NCI-H2196 (cell line): ENCODE measurements around the gene ZNF460.

Experiments
- DNase-seq: peaks from one replicate; lab custom pipeline; 2025; ENCODE audit not compliant: unreplicated experiment; lab: John Stamatoyannopoulos, UW

Gene ZNF460

GRCh38 chr19:57279418-57280164, 694 bp upstream of the ZNF460 start:
- peak; percentile 95 for DNase-seq

DNA sequence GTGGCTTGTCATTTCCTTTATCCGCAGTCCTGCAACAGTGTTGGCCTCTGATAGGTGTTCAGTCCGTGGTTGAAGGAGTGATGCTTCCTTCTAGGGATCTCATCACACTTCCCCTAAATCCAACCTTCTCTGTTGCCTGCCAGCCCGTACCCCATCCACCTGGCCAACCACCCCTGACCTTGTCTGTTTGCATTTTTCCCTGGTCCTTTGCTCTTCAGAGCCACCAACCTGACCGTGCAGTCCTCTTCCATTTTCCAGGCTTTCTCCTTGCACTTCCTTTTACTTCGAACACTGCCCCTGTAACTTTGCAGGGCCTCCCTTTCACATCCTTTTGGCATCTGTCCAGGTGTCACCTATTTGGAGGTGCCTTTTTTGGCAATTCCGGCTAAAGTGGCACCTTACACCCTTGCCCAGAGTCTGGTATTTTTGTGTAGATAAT, 696 bp downstream of the ZNF460 start:
- DNase-seq = peak; percentile 42

DNA sequence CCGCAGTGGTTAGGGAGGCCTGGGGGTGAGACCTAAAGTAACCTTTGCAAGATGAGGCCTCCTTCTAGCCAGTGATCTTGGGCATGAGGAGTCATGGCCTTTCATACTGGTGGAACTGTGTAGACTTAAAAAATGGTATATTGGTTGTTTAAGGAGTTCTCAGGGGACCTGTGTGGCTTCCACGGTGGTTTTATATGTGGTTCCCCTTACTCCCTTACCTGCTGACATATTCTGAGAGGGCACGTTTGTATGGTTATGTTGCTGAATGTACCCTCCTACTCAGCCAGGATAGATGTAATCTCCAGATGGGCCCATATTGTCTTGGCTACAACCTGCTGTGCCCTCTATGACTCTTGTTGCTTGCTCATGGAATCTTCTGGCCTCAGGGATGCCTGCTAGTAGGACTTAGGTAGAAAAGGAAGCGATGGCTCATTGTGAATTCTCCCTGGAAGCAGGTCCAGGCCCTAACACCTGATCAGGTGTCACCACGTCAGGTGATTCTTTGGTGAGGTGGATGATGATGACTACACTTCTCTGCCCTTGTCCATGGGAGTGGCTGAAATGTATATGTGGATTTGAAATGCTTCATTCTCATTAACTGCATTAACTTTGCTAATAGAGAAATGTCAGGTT, 1.8 kb downstream of the ZNF460 start:
- DNase-seq = no peak

GRCh38 chr19:57288373-57288772, 8.1 kb downstream of the ZNF460 start:
- no peak for DNase-seq

DNA sequence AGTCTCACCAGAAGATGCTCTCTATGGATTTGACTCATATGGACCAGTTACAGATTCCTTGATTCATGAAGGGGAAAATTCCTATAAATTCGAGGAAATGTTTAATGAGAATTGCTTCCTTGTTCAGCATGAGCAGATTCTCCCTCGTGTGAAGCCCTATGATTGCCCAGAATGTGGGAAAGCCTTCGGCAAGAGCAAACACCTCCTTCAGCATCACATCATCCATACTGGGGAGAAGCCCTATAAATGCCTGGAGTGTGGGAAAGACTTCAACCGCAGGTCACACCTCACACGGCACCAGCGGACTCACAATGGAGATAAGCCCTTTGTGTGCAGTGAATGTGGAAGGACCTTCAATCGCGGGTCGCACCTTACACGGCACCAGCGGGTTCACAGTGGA, 10.7 kb downstream of the ZNF460 start:
- no peak for DNase-seq

DNA sequence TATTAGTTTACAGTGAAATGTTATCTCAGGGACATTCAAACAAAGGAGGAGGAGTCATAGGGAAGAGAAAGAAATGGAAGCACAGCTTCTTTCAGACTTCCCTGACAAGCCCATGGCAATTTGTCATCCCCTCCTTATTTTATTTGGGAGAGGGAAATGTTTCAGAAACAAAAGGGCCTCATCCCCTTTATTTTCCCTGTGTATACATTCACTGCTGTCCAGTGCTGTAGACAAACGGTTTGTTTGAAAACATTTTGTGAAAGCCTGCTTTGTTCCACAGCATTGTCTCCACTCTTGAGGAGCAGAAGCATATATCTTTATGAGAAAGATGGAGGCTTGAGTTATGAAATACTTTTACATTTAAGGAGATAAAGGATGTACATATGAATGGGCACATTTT, 12.3 kb downstream of the ZNF460 start:
- DNase-seq = no peak

DNA sequence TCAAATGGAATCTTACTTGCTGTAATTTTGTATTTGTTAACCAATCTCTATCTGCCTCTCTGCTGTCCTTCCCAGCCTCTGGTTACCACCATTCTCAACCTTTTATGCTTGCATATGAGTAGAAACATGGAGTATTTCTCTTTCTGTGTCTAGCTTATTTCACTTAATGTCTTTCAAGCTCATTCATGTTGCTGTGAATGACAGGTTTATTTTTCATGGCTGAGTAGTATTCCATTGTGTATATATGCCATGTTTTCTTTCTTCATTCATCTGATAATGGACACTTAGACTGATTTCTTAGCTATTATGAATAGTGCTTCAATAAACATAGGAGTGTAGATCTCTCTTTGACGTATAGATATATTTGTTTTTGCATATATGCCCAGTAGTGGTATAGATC, 13.4 kb downstream of the ZNF460 start:
- DNase-seq = no peak

- no peak for DNase-seq
Measured at GRCh38 chr19:57302020-57302465, 21.8 kb downstream of the ZNF460 start.

DNA sequence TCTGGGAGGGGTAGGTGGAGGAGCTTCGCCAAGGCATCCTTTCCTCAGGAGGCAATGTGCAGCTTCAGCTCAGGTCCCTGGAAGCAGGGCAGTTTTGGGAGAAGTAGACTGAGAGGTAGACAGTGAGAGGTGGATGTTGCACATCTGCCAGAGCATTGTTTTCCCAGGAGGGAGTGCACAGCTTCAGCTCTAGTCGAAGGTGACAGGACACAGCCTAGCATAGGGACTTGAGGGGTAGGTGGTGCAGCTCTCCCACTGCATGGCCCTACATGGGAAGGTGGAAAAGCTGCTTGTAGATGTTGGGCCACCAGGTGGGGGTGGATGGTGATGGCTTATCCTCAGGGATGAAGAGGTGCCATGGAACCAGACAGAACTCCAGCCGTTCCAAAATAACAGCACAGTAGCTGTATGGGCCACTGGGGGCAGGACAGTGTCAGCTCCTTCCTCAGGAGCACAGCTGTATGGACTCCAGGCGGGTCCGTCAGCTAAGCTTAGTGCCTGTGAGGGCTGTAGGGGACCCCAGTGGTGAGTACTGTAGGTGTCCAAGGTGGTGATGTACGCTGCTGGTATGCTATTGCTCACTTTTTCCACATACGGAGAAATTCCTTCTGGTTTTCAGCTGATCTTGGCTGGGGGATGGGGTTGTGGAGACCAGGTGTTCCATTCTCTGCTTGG, 22.6 kb downstream of the ZNF460 start:
- no peak for DNase-seq

- DNase-seq = no peak
Measured at GRCh38 chr19:57305056-57305455, 24.8 kb downstream of the ZNF460 start.

- DNase-seq = no peak
Measured at GRCh38 chr19:57308514-57308913, 28.2 kb downstream of the ZNF460 start.

GRCh38 chr19:57310792-57311191, 30.5 kb downstream of the ZNF460 start:
- DNase-seq = no peak

- no peak for DNase-seq
Measured at GRCh38 chr19:57314146-57314545, 33.9 kb downstream of the ZNF460 start.

GRCh38 chr19:57317503-57317902, 37.2 kb downstream of the ZNF460 start:
- no peak for DNase-seq

DNA sequence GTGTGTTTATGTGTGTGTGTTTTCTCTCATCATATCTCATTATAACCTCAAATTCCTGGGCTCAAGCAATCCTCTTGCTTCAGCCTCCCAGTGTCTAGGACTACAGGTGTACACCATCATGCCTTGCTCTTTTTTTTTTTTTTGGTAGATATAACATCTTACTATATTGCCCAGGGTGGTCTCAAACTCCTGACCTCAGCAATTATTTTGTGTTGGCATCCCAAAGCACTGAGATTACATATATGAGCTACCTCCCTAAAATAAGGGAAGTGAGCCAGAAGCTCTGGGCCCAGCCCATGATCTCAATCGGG, 39.5 kb downstream of the ZNF460 start:
- DNase-seq = no peak

DNA sequence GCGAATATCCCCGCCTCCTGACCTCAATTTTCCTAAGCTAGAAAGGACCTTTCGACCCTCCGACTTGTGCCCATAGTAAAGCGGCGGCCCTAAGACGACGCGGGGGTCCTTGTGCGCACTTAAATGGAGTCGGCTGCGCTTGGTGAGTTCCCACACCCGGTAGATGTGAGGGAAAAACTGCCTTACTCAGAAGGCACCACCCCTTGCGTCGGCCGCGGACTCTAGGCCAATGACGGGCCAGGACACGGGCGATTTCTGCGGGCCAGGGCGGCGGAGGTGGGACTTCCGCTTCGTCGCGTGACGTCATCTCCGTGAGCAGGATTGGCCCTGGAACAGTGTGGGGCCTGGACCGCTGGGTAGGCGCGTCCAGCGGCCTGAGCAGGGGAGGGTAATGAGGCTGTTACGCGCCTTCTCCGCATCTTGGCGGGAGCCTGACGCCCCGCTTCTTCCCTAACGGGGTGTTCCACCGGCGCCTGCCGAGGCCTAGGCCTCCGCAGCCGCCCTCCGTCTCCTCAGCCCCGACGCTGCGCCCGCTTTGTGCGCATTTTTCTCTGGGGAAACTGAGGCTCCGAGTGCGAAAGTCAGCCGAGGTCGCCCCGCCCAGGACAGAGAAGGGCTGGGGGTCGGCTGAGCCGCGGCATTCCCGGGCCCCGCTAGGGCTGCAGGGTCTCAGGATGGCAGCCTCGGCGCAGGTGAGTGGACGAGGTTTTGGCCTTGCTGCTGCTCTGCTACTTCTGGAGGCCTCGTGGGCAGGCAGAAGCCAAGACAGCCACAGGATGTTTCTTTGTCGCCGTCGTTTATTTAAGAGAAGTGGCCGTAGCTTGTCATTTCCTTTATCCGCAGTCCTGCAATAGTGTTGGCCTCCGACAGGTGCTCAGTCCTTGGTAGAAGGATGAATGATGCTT, 40.1 kb downstream of the ZNF460 start, which contains the start of gene ZNF543:
ZNF543 (plus strand) TSS at position 293 of the 905 bp plus-strand sequence; CDS start at position 675, 382 bp downstream.
- peak; percentile 96 for DNase-seq

GRCh38 chr19:57321116-57321515, 40.8 kb downstream of the ZNF460 start:
- DNase-seq = no peak

DNA sequence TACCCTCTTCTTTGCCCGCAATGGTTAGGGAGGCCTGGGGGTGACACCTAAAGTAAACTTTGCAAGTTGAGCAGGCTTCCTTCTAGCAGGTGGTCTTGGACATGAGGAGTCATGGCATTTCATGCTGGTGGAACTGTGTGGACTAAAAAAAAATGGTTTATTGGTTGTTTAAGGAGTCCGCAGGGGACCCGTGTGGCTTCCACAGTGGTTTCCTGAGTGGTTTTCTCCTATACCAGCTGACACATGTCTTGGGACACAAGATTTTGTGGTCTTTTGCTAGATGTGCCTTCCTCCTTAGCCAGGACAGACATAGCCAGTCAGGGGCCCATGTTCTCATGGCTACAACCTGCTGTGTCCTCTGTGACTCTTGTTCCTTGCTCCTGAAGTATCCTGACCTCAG, 41.5 kb downstream of the ZNF460 start:
- DNase-seq = no peak

DNA sequence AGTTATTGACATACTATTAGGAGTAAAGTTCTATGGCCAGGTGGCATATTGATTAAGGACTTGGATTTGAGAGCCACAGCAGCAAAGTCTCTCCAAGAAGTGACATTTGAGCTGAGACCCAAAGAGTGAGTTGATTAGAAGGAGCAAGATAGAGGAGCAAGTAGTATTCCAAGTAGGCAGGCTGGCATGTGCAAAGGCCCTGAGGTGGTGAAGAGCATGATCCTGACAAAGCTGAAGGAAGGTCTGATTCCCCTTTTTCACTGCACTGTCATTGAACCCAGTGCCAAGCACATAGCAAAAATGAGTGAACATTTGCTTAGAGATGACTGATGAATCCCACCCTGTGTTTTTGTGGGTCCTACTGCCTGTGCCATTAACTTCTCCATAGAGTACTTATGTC, 44.7 kb downstream of the ZNF460 start:
- no peak for DNase-seq

DNA sequence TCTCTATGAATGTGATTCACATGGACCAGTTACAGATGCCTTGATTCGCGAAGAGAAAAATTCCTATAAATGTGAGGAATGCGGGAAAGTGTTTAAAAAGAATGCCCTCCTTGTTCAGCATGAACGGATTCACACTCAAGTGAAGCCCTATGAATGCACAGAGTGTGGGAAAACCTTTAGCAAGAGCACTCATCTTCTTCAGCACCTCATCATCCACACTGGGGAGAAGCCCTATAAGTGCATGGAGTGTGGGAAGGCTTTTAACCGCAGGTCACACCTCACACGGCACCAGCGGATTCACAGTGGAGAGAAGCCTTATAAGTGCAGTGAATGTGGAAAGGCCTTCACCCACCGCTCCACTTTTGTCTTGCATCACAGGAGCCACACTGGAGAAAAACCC, 47.7 kb downstream of the ZNF460 start:
- no peak for DNase-seq

- no peak for DNase-seq
Measured at GRCh38 chr19:57334191-57334590, 53.9 kb downstream of the ZNF460 start.
